Stimulated activated CD8-positive, alpha-beta memory T cell treated with anti-CD3 and anti-CD28 coated beads, Interleukin-7, amount 100 ng/mL, for 4 hours (primary cell): ENCODE measurements around the gene DENND1B.
"Not testable (repeated sequence)": the region's sequence is repeated elsewhere in the genome, so short reads cannot be mapped to it uniquely, and the experiment has no call there.

Experiments used
- DNase-seq, 2 donors: peaks; one replicate each; pipeline ENCODE4 v3.0.0-alpha.2; 2020; ENCODE audit warnings: low read depth in 2 of 2

The DENND1B gene

DNA sequence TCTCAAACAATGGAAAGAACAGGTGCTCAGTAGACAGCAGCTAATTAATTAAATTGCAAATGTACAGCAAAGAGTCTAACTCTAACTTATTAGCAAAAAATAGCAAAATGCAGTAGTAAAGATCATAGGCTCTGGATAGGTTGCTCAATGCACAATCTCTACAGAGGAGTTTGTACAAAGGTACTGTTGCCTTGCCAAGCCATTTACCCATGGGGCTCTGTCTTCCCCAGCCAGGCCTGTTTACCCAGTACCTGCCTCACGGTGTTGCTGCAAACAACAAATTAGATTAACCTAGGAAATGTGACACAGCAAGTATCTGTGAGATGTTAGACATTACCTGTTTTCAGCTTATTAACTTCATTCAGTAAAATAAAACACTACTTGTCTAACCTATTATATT lies 222.0 kb downstream of the DENND1B start:
- DNase-seq = no peak

DNA sequence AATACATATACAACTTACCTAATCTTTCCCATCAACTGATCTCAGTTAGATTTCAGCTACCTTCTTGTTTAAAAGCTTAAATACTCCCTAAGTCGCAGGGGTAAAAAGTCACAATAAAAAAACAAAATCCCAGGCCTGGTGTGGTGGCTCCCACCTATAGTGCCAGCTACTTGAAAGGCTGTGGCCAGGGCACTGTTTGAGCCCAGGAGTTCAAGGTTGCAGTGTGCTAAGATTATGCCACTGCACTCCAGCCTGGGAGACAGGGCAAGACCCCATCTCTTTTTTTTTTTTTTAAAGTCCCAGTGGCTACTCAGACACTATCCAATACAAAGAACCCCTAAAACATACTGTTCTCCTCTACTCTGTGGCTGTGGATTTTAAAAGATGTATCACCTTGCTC lies 228.3 kb downstream of the DENND1B start:
- DNase-seq = no peak

DNA sequence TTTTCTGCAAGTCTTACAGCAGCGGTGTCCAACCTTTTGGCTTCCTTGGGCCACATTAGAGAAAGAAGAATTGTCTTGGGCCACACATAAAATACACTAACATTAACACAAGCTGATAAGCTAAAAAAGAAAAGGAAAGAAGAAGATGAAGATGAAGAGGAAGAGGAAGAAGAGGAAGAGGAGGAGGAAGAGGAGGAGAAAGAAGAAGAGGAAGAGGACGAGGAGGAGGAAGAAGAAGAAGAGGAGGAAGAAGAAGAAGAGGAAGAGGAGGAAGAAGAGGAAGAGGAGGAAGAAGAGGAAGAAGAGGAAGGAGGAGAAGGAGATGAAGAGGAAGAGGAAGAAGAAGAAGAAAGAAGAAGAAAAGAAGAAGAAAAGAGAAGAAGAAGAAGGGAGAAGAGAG lies 230.7 kb downstream of the DENND1B start:
- DNase-seq = no peak

DNA sequence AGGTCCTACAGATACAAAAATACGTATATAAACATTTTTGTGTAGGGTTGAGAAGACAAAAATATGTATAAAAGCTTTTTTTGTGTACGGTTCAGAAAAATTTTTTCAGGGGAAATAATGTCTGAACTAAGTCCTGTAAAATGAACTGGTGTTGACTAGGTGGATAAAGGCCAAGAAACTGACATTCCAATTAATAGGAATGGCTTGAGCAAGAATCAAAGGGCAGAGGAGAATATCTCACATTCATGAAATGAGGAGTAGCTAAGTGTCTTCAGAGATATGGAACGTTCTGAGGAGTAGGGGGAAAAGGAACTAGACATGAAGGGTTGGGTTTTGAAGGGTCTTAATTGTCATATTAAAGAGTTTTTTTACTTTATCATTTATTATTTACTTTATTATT lies 231.2 kb downstream of the DENND1B start:
- no peak for DNase-seq

DNA sequence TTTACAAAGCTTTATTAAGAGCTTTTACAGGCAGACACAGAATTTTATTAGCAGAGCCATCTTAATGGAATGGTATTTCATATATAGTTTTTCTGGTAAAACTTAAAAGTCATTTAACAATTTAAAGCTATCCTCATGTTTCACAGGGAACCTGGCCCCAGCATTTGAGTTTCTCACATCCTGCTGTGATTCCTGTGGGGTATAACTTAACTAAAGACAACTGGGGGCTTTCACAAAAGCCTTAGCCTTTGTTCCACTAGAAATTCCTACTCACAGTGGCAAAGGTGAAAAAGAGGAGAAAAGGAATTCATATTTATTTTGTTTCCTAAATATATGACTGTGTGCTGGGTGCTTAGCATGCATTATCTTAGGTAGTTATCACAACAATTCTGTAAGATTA lies 233.9 kb downstream of the DENND1B start:
- DNase-seq = no peak

DNA sequence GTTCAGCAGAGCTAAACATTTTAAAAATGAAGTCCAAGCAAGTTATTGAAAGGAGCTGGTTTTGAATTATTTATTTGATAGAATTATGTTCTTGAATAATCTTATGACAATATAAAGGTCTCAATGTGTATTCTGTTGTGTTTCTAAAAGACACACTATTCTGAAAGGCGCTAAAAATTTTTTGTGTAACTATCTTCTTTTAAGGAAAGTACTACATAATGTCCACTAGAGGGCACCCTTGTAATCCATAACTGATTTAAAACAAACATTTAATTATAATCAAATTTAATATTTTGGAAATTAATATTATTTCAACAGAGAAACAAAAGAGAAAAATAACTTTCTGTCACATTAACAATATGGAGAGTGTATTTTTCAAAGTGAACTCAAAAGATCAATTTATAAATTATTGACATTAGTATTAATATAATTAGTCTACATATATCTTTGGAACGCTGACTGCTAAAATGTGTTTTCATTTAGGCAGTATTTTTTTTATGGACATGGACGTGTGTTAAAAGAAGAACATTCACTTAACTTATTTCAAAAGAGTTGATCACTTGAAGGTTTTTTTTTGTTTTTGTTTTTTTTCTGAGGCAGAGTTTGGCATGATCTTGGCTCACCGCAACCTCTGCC lies 248.4 kb downstream of the DENND1B start:
- no peak for DNase-seq

DNA sequence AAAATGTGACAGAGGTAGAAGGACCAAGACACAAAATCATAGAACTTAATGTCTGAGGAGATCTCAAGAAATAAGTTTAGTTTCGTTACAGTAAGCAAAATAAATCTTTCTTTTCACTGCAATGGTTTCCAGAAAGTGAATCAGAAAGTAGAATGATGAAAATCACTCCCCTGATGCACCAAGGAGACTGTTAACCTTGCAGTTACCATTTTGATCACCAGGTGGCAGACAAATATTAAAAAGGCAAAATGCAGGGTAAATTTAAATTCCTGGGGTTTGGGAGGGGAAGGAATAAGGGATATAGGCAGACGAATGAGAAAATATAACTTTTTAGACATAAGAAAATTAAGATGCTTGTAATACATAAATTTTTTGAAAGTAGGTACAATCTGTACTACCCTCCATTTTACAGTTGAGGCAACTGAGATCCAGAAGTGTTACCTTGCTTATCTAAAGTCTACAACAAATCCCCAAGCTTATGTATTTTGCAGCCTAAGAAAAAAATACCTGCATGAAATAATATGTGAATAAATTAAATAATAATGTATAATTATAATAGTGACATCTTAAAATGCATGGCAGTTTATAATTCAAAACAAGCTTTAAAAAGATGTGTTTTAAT lies 254.1 kb downstream of the DENND1B start:
- no peak for DNase-seq

DNA sequence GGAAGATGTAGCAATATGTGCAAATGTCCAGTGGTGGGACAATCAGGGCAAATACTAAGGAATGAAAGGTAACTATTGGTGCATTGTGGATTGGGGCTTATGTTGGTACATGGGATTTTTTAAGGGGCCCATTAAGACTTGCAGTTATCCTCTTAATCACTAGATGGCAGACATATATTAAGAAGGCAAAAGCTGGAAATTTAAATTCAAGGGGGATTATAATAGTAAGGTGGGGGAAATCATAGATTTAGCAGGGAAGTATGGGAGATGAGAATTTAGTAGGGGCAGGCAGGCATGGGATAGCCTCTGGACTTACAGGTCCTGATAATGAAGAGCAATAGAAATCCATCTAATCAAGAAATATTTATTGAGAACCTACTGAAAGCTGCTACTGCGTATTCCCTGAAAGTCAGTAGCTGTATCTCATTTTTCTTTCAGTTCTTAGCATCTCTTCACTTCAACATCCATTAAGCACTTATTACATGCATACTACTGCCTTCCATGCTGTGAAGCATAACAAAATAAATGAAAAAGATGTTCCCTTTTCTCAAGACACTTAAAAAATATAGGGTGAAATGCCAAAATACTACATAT lies 255.4 kb downstream of the DENND1B start:
- no peak for DNase-seq

DNA sequence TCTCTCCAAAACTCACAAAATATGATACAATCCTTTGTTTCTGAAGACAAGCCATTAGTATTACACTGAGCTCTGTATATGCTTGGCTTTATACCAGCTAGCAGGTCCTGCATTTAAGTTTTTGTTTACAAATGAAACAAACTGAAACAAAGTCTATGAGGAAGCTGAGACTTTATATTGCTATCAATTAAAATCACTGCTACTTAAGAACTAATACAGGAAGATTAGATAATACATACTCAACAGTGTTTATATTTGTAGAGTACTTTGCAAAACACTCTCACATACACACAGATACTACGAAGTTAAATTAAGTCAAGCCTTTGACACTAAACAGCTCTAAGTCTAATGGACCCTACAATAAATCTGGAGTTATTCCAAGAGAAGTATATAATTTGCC lies 259.9 kb downstream of the DENND1B start:
- DNase-seq = no peak

DNA sequence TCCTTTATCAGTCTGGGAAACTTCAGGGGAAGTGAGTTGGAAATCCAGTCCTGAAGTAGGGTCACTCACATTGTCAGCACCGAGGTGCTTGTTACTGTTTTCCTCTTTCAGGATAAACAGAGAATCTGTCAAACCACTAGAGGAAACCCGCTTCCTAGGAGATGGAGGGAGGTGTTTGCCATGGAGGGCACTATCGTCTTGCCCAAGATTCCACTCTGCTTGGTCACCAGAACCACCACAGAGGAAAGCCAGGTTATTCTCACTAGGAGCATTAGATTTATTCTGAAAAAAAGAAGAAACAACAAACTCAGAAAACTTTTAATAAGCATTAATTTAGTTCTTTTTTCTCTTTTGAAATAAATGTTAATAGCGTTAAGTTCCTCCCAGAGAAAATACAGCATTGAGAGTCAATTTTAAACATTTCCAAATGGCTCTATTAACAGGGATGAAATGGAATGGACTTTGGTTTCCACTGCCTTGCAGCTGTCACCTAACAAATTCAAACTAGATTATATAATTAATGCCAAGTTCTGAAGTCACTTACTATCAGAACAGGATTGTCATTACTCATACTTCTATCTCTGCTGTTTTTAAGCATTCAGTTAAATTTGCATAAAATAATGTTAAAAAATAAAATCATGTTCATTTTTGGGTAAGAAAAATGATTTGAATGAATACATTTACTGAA lies 264.4 kb downstream of the DENND1B start:
- no peak for DNase-seq

DNA sequence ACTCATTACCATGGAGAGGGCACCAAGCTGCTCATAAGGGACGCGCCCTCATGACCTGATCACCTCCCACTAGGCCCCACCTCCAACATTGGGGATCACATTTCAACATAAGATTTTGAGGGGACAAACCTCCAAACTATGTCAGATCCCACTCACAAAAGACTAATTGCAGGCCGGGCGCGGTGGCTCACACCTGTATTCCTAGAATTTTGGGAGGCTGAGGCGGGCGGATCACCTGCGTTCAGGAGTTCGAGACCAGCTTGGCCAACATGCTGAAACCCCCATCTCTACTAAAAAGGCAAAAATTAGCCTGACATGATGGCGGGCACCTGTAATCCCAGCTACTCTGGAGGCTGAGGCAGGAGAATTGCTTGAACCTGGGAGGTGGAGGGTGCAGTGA lies 278.6 kb downstream of the DENND1B start:
- no peak for DNase-seq

DNA sequence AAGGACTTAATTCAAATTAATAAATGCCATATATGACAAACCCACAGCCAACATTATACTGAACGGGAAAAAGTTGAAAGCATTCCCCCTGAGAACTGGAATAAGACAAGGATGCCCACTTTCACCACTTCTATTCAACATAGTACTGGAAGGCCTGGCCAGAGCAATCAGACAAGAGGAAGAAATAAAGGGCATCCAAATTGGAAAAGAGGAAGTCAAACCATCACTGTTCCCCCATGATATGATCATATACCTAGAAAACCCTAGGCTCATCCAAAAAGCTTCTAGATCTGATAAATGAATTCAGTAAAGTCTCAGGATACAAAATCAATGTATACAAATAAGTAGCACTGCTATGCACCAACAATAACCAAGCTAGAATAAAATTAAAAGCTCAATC lies 283.8 kb downstream of the DENND1B start:
- DNase-seq = not testable (repeated sequence)

DNA sequence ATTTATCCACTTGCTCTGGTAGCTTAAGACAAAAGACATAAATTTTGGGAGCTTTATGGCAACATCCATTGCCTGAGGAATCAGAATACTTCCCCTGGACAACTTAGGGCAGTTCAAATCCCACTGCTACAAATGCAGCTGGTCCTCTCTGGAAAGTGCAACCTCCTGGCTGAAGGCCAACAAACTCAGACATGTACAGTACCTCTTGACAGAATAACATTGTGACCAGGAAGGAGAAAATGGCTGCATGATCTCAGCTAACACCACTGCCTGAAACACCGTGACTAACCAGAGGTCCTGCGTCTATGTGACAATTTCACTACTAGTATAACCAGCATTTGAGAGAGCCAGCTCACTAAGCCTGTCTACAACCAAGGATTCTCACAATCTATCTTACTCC lies 288.3 kb downstream of the DENND1B start:
- DNase-seq = no peak

DNA sequence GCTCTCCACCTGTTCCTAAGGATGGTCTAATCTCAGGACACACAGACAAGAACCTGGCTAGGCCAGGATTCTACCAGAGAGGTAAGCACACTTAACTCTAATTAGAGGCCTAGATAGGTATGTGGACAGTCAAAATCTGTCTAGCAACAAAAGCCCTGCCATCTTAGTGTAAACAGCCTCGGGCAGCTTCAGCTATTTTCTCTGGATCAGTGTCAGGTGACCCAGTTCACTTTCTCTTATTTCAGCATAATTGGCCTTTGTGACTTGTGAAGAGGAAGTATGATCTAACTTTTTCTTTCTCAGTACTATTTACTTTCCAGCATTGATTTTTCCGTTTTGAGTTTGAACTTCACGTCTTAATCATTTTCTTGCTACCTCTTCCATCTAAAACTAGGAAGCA lies 289.5 kb downstream of the DENND1B start:
- no peak for DNase-seq

DNA sequence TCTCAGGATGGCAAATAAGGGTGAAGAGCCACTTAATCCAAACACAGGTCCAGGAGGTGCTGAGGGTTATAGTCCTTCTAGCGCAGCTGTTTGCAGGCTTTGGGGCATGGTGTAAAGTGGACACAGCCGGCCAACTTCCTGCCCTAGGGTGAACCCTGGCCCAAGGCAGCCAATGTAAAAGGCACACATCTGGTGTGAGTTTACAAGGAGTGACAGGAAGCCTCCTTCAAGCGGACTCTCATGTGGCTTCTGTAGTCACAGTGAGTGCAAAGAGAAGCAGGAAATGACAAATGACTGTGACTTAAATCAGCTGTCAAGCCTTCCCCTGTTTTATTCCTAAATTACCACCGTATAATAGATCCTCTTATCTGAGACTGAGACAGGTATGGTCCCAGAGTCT lies 294.2 kb downstream of the DENND1B start:
- DNase-seq = peak in 1 of 2 donors; percentile 3

DNA sequence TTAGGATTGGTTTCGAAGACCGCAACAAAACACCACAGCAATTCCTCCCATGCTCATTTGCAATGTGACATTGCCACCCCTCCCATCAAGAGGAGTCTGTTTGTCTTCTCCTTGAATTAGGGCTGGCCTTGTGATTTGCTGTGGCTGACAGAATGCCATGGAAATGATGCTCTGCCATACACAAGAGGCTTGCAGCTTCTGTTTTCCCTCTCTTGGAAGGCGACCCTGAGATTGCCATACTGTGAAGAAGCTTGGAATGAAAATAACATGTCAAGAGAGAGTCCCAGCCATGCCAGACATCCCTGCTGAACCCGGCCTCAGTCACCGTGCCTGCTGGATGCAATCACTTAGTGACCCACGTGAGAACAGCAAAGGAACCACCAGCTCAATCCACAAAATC lies 294.8 kb downstream of the DENND1B start:
- DNase-seq = no peak

DNA sequence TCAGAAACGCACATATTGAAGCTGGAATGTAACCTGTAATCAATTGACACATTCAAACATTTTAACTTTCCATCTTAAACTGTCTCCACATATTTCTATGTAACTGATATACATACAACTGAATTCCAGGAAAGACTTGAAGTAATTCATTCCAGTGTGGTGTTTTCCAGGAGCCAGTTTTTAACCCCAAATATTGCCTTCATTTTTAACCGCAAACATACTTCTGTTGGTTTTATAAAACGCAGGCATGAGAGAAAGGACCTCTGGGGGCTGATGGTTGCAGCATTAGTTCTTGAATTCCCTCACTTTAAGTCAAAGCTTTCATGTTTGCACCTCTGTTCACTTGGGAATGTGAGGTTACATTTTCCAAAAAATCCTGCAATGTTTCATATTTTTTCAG lies 303.1 kb downstream of the DENND1B start:
- DNase-seq = no peak

DNA sequence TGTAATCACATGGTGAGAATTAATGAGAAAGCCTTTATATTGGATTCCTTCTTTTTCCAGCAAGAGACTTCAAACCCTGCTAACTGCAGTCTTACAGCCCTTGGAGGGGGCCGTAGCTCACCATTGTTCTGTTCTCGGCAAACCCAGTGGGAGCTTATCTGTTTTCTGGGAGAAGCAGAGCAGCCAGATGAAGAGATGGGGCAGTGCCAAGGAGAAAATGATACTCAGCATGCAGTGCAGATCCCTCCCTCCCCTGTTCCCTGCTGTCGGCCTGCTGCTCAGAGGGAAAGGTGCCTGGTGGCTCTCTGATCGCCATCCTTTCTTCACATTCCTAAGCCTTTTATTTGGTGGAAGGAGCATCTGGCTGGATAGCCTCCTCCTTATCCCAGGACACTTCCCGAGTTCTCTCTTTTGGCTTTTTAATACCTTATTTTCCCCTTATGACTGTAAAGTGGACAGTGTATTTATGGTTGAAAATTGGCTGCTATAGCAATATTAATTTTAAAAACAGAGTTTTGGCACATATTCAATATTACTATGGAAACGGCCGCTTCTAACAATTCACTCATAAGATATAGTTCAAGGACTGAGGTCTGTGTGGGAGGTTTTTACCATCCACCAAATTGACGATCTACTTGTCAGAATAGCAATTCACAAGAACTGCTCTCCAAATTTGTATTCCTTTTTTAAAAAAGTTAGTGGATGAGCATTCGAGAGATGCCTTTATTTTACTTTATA lies 303.9 kb downstream of the DENND1B start:
- no peak for DNase-seq

DNA sequence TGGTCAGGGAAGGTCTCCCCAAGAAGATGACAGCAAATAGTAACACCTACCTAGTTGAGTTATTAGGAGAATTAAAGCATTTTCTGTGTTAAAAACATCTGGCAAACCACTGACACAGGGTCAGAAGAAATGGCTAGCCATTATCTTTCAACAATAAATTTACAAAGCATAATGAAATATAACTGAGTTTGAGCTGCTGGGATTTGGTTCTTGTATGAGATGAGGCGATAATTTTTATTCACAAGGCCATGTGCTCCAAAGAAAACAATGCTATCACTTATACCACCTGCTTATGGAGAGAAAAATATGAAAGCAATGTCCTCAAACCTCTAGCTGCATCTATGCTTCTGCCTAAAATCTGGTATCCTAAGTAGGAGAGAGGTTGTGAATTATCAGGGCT lies 304.9 kb downstream of the DENND1B start:
- no peak for DNase-seq

DNA sequence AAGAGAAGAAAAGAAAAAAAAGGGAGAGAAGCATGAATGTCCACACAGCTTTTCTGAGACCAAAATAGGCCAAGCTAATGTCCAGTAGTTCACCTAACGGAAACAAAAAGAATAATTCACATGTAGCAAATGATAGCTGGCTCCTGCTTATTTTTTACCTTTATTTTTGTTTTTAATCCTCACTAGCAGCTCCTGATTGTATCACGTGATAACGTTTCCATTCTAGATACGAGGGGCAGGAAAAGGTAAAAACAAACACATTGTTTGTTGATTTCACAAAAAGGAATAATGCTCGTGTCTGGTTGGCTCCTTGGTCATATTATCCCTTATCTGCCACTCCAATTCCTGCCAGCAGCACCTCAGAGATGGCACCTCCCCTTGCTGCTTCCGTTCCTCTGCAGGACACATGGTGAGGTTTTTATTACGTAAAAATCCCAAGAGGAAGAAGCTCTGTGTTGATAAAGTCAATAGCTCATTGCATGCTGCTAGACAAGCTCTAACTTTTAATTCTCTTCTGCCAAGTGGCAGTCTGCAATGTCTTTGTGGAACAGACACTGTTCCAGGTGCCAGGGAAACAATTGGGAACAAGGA lies 305.6 kb downstream of the DENND1B start:
- DNase-seq = no peak

DNA sequence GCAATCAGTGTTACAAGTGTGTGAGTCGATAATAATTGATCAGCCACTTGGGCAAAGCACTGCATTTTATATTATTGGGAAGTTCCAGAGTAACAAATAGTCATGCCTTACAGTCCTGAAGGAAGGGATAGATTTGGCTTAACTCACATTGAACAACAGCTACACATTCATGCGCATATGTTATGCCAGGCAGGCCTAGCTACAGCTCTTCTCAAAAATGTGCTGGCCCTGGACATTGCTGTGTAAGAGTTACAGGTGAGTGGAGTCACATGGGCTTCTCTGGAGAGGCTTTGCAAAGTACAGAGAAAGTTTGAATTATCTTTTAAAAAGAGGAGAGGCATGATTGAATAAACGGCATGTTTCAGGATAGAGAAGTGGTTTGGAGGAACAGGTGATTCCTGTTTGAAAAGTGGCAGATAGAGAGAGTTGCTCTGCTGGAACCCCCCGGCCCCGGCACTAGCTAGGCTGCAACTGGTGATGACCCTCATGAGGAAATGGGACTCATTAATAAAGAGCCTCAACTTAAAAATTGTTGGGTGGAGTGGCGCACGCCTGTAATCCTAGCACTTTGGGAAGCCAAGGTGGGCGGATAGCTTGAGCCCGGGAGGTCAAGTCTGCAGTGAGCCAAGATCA lies 306.6 kb downstream of the DENND1B start:
- DNase-seq = no peak
